ENCODE measurements around the gene CCL1. TPM values are rescaled to one million over a fixed set of nuclear protein-coding genes. Genes with fewer than 3 reads are reported as not detected.

The CCL1 gene
- total RNA-seq, 1 donor from 2014 or later = not detected

DNA sequence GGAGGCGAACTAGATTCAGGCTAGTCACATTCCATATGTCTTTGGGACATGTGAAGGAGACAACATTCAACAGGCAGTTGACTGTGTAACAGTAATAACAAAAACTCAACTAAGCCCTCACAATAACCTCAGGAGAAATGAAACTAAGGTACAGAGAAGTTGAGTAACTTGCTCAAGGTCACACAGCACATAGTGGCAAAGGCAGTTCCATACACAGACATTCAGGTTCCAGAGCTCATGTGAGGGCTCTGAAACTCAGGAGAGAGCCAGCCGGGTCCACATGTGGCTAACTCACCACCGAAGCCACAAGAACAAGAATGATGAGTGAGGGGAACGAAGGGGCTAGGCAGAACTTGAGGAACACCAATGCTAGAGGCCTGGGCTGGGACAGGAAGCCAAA lies 46.3 kb upstream of the CCL1 start:
- Histone ChIP-seq H3K4me1 (ENCODE audit: insufficient read depth, low read length) (no peaks in the 10 kb centered on the region), H3K9me3 (ENCODE audit: insufficient read depth, low read depth, low read length) (no peaks in the 10 kb centered on the region), H3K27ac (ENCODE audit: low read depth, low read length) (no peak overlapping the region), H2AFZ (ENCODE audit: low read depth, low read length) (no peak overlapping the region), H3K79me2 (ENCODE audit: insufficient read depth, low read length) (no peaks in the 10 kb centered on the region), H3K27me3 (ENCODE audit: insufficient read depth, low read length) (peaks cover under 1% of the 10 kb centered on the region), H4K20me1 (ENCODE audit: insufficient read depth, low read length) (no peaks in the 10 kb centered on the region), H3K4me3 (ENCODE audit: insufficient read depth, low read depth, low read length) (no peak overlapping the region), H3K4me2 (ENCODE audit: low read length) (no peak overlapping the region), H3K9ac (ENCODE audit: low read length) (no peak overlapping the region), H3K36me3 (ENCODE audit: insufficient read depth, low read length) (no peaks in the 10 kb centered on the region)
- no peak overlapping the region for H3K4me3 Mint-ChIP-seq (ENCODE audit: unreplicated experiment)
- H3K27me3 Mint-ChIP-seq (ENCODE audit: low read depth, unreplicated experiment) = peaks cover 34% of the 10 kb centered on the region
- H3K27ac Mint-ChIP-seq (ENCODE audit: unreplicated experiment) = no peak overlapping the region
- TF ChIP-seq, protein P1, sequence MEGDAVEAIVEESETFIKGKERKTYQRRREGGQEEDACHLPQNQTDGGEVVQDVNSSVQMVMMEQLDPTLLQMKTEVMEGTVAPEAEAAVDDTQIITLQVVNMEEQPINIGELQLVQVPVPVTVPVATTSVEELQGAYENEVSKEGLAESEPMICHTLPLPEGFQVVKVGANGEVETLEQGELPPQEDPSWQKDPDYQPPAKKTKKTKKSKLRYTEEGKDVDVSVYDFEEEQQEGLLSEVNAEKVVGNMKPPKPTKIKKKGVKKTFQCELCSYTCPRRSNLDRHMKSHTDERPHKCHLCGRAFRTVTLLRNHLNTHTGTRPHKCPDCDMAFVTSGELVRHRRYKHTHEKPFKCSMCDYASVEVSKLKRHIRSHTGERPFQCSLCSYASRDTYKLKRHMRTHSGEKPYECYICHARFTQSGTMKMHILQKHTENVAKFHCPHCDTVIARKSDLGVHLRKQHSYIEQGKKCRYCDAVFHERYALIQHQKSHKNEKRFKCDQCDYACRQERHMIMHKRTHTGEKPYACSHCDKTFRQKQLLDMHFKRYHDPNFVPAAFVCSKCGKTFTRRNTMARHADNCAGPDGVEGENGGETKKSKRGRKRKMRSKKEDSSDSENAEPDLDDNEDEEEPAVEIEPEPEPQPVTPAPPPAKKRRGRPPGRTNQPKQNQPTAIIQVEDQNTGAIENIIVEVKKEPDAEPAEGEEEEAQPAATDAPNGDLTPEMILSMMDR (IDR thresholded peaks at IDR 0.05; ENCODE audit: insufficient read depth, low read depth, low read length) = no peak
- TF ChIP-seq EZH2 (IDR thresholded peaks at IDR 0.05; ENCODE audit: insufficient read depth, low read length) = no peak
- no peaks in the 10 kb centered on the region for H3K36me3 Mint-ChIP-seq (ENCODE audit: low read depth, unreplicated experiment)
- FAIRE-seq = no peak
- no peaks in the 10 kb centered on the region for H3K9me3 Mint-ChIP-seq (ENCODE audit: unreplicated experiment)
- DNase-seq (ENCODE audit: low read depth) = no peak
- peaks cover 16% of the 10 kb centered on the region for H3K4me1 Mint-ChIP-seq (ENCODE audit: low read depth, unreplicated experiment)

DNA sequence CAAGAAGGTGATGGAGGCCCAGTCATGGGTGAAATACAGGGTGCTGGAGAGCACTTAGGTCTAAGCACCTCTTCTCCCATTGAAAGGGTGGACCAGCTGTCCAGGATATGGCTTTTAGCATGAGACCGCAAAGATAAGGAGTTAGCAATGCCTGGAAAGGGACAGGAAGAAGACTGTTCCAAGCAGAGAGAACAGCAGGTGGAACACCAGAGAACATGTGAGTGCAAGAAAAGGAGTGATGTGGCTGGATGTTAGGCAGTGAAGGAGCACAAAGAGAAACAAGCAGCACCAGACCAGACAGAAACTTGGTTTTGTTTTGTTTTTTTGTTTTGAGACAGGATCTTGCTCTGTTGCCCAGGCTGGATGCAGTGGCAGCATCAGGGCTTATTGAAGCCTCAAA lies 45.4 kb upstream of the CCL1 start:
- no peaks in the 10 kb centered on the region for H3K36me3 Mint-ChIP-seq (ENCODE audit: low read depth, unreplicated experiment)
- no peaks in the 10 kb centered on the region for H3K36me3 ChIP-seq (ENCODE audit: insufficient read depth, low read length)
- H3K27ac Mint-ChIP-seq (ENCODE audit: unreplicated experiment) = no peak overlapping the region
- no peaks in the 10 kb centered on the region for H3K79me2 ChIP-seq (ENCODE audit: insufficient read depth, low read length)
- no peak overlapping the region for H3K27ac ChIP-seq (ENCODE audit: low read depth, low read length)
- no peaks in the 10 kb centered on the region for H3K27me3 ChIP-seq (ENCODE audit: insufficient read depth, low read length)
- DNase-seq (ENCODE audit: low read depth) = no peak
- peaks cover 28% of the 10 kb centered on the region for H3K27me3 Mint-ChIP-seq (ENCODE audit: low read depth, unreplicated experiment)
- no peak overlapping the region for H3K4me3 ChIP-seq (ENCODE audit: insufficient read depth, low read depth, low read length)
- no peaks in the 10 kb centered on the region for H3K9me3 Mint-ChIP-seq (ENCODE audit: unreplicated experiment)
- TF ChIP-seq, protein P1 (IDR thresholded peaks at IDR 0.05; ENCODE audit: insufficient read depth, low read depth, low read length) = no peak
- no peak for TF ChIP-seq EZH2 (IDR thresholded peaks at IDR 0.05; ENCODE audit: insufficient read depth, low read length)
- H3K4me1 Mint-ChIP-seq (ENCODE audit: low read depth, unreplicated experiment) = peaks cover 14% of the 10 kb centered on the region
- H3K4me1 ChIP-seq (ENCODE audit: insufficient read depth, low read length) = no peaks in the 10 kb centered on the region
- no peaks in the 10 kb centered on the region for H4K20me1 ChIP-seq (ENCODE audit: insufficient read depth, low read length)
- H3K4me3 Mint-ChIP-seq (ENCODE audit: unreplicated experiment) = no peak overlapping the region
- H3K9ac ChIP-seq (ENCODE audit: low read length) = no peak overlapping the region
- no peak overlapping the region for H3K4me2 ChIP-seq (ENCODE audit: low read length)
- no peak overlapping the region for H2AFZ ChIP-seq (ENCODE audit: low read depth, low read length)
- H3K9me3 ChIP-seq (ENCODE audit: insufficient read depth, low read depth, low read length) = no peaks in the 10 kb centered on the region
- no peak for FAIRE-seq

DNA sequence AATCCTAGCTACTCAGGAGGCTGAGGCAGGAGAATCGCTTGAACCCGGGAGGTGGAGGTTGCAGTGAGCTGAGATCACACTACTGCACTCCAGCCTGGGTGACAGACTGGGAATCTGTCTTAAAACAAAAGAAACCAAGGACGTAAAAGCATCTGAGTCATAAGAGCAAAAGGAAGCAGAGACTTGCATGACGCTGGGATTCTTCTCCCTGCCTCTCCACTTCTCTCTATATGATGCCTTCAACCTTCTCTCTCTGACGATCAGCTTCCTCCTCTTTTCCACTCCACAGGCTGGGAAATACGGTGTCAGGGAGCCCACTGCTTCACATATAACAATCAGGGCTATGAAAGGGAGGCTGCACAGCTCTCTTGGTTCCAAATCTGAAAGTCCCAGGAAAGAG lies 43.2 kb upstream of the CCL1 start:
- Mint-ChIP-seq H3K36me3 (ENCODE audit: low read depth, unreplicated experiment) (no peaks in the 10 kb centered on the region), H3K9me3 (ENCODE audit: unreplicated experiment) (no peaks in the 10 kb centered on the region), H3K27me3 (ENCODE audit: low read depth, unreplicated experiment) (peaks cover 30% of the 10 kb centered on the region), H3K4me3 (ENCODE audit: unreplicated experiment) (no peak overlapping the region), H3K4me1 (ENCODE audit: low read depth, unreplicated experiment) (peaks cover 1% of the 10 kb centered on the region), H3K27ac (ENCODE audit: unreplicated experiment) (no peak overlapping the region)
- FAIRE-seq (no peak), DNase-seq (ENCODE audit: low read depth) (no peak)
- Histone ChIP-seq H3K4me2 (ENCODE audit: low read length) (no peak overlapping the region), H4K20me1 (ENCODE audit: insufficient read depth, low read length) (no peaks in the 10 kb centered on the region), H3K9ac (ENCODE audit: low read length) (no peak overlapping the region), H3K9me3 (ENCODE audit: insufficient read depth, low read depth, low read length) (no peaks in the 10 kb centered on the region), H3K4me1 (ENCODE audit: insufficient read depth, low read length) (no peaks in the 10 kb centered on the region), H3K27me3 (ENCODE audit: insufficient read depth, low read length) (no peaks in the 10 kb centered on the region), H3K27ac (ENCODE audit: low read depth, low read length) (no peak overlapping the region), H3K79me2 (ENCODE audit: insufficient read depth, low read length) (no peaks in the 10 kb centered on the region), H2AFZ (ENCODE audit: low read depth, low read length) (no peak overlapping the region), H3K4me3 (ENCODE audit: insufficient read depth, low read depth, low read length) (no peak overlapping the region), H3K36me3 (ENCODE audit: insufficient read depth, low read length) (no peaks in the 10 kb centered on the region)
- TF ChIP-seq, protein P1 (IDR thresholded peaks at IDR 0.05; ENCODE audit: insufficient read depth, low read depth, low read length) = no peak
- TF ChIP-seq EZH2 (IDR thresholded peaks at IDR 0.05; ENCODE audit: insufficient read depth, low read length) = no peak

All from astrocyte (in vitro differentiated cells and primary cell).